Measurements from ENCODE around the gene RNF220.

GRCh38 chr1:44559330-44559729 lies 154.3 kb downstream of the RNF220 start:
- no peak for TF ChIP-seq POLR2AphosphoS5 (IDR thresholded peaks at IDR 0.05; ENCODE audit: low read depth, low read length)
- TF ChIP-seq POLR2A (IDR thresholded peaks at IDR 0.05; ENCODE audit: low read depth, low read length) = no peak
- TF ChIP-seq TAF1 (IDR thresholded peaks at IDR 0.05; ENCODE audit: borderline replicate concordance, low read depth, low read length) = no peak

All from GM12892 (cell line).